Peyer's patch (tissue), 4 donors: ENCODE results near the gene CLUH. TPM values are rescaled to one million over a fixed set of nuclear protein-coding genes. Genes with fewer than 3 reads are reported as not detected.

ENCODE experiments used
- DNase-seq, 3 donors: peaks; one replicate each; pipeline ENCODE4 v3.0.0-alpha.2; 2017 to 2019
- H3K27ac ChIP-seq, 4 donors: fragments of 200-600 bp; sonication (generic); one replicate each; pipeline ENCODE4 v1.5.1; 2016 to 2019
- H3K27me3 ChIP-seq, 2 donors: fragments of 200-600 bp; sonication (generic); one replicate each; pipeline ENCODE4 v1.5.1; 2019
- H3K36me3 ChIP-seq, 3 donors: fragments of 200-600 bp; sonication (generic); one replicate each; pipeline ENCODE4 v1.5.1; 2016 to 2019
- H3K4me1 ChIP-seq, 4 donors: fragments of 200-600 bp; sonication (generic); one replicate each; pipeline ENCODE4 v1.5.1; 2016 to 2019
- H3K4me3 ChIP-seq, 4 donors: fragments of 200-600 bp; sonication (generic); 1 replicate in 3 of 4; 2 replicates in 1 of 4; pipeline ENCODE4 v1.5.1; 2016 to 2019; ENCODE audit warnings: mild to moderate bottlenecking in 1 of 4
- H3K9me3 ChIP-seq, 4 donors: fragments of 200-600 bp; sonication (generic); one replicate each; pipeline ENCODE4 v1.5.1; 2016 to 2019; ENCODE audit warnings: mild to moderate bottlenecking in 1 of 4
- POLR2A ChIP-seq, 2 donors: fragments of 450-650 bp; IDR thresholded peaks; one replicate each; pipeline ENCODE4 v1.5.1; 2017; ENCODE audit warnings: antibody characterized with exemption in 2 of 2, mild to moderate bottlenecking in 2 of 2, moderate library complexity in 2 of 2
- small RNA-seq, 2 donors: library from RNA; depleted of rRNA; stranded (forward); fragments of <200 nt; gene quantifications; one replicate each; pipeline ENCODE3, GENCODE V24; 2016
- total RNA-seq, 4 donors: library from RNA; depleted of rRNA; stranded (reverse); fragments of >200 nt; gene quantifications; one replicate each; pipeline ENCODE4 v1.1.0, GENCODE V29; 2016
- TF ChIP-seq, protein P1 (sequence below), 6 experiments: fragments of 450-650 bp in 4 of 6; fragments of 200-600 bp in 2 of 6; sonication (generic) in 1 of 6; IDR thresholded peaks; one replicate each; pipeline ENCODE4 v1.5.1; 2017 to 2019; ENCODE audit warnings: antibody characterized with exemption in 6 of 6, mild to moderate bottlenecking in 3 of 6, moderate library complexity in 1 of 6

The CLUH gene
- total RNA-seq, 4 donors from 2014 or later: 127 to 323 (median 225) TPM

DNA sequence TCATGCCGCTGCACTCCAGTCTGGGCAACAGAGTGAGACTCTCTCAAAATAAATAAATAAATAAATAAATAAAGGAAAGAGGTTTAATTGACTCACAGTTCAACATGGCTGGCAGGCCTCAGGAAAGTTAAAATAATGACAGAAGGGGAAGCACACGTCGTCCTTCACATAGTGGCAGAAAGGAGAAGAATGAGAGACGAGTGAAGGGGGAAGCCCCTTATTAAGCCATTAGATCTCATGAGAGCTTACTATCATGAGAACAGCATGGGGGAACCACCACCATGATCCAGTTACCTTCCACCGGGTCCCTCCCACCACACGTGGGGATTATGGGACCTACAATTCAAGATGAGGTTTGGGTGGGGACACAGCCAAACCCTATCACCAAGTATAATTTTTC, 63.6 kb downstream of the CLUH start:
- no peak overlapping the region for H3K27ac ChIP-seq
- H3K4me1 ChIP-seq: no peaks in the 10 kb centered on the region
- no peak for DNase-seq
- TF ChIP-seq, protein P1, sequence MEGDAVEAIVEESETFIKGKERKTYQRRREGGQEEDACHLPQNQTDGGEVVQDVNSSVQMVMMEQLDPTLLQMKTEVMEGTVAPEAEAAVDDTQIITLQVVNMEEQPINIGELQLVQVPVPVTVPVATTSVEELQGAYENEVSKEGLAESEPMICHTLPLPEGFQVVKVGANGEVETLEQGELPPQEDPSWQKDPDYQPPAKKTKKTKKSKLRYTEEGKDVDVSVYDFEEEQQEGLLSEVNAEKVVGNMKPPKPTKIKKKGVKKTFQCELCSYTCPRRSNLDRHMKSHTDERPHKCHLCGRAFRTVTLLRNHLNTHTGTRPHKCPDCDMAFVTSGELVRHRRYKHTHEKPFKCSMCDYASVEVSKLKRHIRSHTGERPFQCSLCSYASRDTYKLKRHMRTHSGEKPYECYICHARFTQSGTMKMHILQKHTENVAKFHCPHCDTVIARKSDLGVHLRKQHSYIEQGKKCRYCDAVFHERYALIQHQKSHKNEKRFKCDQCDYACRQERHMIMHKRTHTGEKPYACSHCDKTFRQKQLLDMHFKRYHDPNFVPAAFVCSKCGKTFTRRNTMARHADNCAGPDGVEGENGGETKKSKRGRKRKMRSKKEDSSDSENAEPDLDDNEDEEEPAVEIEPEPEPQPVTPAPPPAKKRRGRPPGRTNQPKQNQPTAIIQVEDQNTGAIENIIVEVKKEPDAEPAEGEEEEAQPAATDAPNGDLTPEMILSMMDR (IDR thresholded peaks at IDR 0.05): no peak
- no peak for TF ChIP-seq POLR2A (IDR thresholded peaks at IDR 0.05)
- no peak overlapping the region for H3K4me3 ChIP-seq
- no peaks in the 10 kb centered on the region for H3K27me3 ChIP-seq
- H3K9me3 ChIP-seq: no peaks in the 10 kb centered on the region
- H3K36me3 ChIP-seq: peaks cover 0 to 27% (median 0%) of the 10 kb centered on the region in 3 donors

DNA sequence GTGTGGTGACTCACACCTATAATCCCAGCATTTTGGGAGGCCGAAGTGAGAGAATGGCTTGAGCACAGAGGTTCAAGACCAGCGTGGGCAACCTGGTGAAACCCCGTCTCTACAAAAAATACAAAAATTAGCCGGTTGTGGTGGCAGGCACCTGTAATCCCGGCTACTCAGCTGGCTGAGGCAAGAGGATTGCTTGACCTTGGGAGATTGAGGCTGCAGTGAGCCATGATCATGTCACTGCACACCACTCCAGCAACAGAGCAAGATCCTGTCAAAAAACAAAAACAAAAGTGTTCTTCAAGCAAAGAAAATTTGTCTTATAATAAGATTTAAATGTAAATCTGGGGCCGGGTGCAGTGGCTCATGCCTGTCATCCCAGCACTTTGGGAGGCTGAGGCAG, 66.6 kb downstream of the CLUH start:
- Histone ChIP-seq H3K27ac (no peak overlapping the region), H3K4me1 (no peaks in the 10 kb centered on the region), H3K36me3 (peaks cover 0 to 33% (median 0%) of the 10 kb centered on the region in 3 donors), H3K4me3 (no peak overlapping the region), H3K9me3 (no peaks in the 10 kb centered on the region), H3K27me3 (no peaks in the 10 kb centered on the region)
- no peak for DNase-seq
- no peak for TF ChIP-seq POLR2A (IDR thresholded peaks at IDR 0.05)
- TF ChIP-seq, protein P1 (IDR thresholded peaks at IDR 0.05): no peak

Small RNA genes lying within 50 kb of the gene (small RNA-seq; reads per million reads assigned to genes)
- gene MIR1253 (0 reads per million in 2 donors), gene MIR6776 (0 reads per million in 2 donors), gene RN7SL608P (0 reads per million in 2 donors), gene hsa-mir-1253 (0 reads per million in 2 donors)

Other genes with a start within 250 kb of the CLUH start
- 10 to 100 TPM; 24.0 to 29.7 (median 27.9) TPM for gene METTL16, start 199.9 kb downstream of the CLUH start, total RNA-seq
- 100 to 1,000 TPM; 131 to 281 (median 141) TPM for gene PAFAH1B1, start 118.1 kb downstream of the CLUH start, total RNA-seq
- 1 to 10 TPM in 2 of 4 donors, not detected in 2; 1.5 to 1.6 TPM for gene CCDC92B, start 37.9 kb upstream of the CLUH start, total RNA-seq
- 10 to 100 TPM; 30.6 to 60.2 (median 41.9) TPM for gene RAP1GAP2, start 84.7 kb upstream of the CLUH start, total RNA-seq